HG02943 (cell line): Measurements from ENCODE around the gene CNST.
A peak's percentile ranks its signal among the peaks of the same experiment; 100 is the strongest.
"Not testable (repeated sequence)": the region's sequence is repeated elsewhere in the genome, so short reads cannot be mapped to it uniquely, and the experiment has no call there.

Source experiments
- ATAC-seq: cut with Tn5 transposase; IDR thresholded peaks from one replicate; pipeline ENCODE4 v1.9.1; 2021; ENCODE audit warnings: mild to moderate bottlenecking, low read depth, moderate library complexity; ENCODE audit not compliant: unreplicated experiment

CNST gene

DNA sequence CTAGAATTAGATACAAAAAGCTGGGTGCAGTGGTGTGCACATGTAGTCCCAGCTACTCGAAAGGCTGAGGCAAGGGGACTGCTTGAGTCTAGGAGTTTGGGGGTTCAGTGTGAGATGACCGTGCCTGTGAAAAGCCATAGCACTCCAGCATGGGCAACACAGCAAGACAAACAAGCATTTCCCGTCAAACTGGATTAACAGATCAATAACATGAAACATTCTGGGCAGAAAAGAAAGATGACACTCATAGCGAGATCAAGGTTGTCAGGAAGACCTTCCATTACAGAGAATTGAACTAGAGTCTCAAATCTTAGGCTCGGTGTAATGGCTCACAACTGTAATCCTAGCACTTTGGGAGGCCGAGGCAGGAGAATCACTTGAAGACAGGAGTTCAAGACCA lies 14.1 kb upstream of the CNST start:
- ATAC-seq: no peak

DNA sequence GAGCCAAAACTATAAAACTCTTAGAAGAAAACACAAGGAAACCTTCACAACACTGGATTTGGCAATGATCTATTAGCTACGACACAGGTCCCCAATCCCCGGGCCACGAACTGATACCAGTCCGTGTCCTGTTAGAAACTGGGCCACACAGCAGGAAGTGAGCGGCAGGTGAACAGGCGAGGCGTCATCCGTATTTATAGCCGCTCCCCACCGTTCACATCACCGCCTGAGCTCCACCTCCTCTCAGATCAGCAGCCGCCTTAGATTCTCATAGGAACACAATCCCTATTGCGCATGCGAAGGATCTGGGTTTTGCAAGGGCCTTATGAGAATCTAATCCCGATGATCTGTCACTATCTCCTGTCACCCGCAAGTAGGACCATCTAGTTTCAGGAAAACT lies 12.1 kb upstream of the CNST start:
- ATAC-seq: no peak

DNA sequence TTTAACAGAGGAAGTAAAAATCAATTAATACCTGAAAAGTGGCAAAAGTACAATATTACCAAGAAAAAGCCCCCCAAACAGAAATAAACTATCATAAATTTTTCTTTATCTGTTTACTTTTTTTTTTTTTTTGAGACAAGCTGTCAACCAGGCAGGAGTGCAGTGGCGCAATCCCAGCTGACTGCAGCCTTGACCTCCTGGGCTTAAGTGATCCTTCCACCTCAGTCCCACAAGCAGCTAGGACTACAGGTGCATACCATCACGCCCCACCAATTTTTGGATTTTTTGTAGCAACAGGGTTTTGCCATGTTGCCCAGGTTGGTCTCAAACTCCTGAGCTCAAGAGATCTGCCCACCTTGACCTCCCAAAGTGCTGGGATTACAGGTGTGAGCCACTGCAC lies 8.2 kb upstream of the CNST start:
- no peak for ATAC-seq

DNA sequence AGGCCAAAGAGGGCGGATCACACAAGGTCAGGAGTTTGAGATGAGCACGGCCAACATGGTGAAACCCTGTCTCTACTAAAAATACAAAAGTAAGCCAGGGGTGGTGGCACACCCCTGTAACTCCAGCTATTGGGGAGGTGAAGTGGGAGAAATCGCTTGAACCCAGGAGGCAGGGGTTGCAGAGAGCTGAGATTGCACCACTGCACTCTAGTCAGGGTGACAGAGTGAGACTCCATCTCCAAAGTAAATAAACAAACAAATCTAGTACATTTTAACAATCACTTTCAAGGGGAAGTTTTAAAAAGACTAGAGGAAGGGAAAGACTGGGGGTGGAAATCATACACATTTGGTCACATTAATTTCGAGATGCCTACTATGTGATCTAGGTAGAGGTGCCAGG lies 6.9 kb upstream of the CNST start:
- ATAC-seq: no peak

DNA sequence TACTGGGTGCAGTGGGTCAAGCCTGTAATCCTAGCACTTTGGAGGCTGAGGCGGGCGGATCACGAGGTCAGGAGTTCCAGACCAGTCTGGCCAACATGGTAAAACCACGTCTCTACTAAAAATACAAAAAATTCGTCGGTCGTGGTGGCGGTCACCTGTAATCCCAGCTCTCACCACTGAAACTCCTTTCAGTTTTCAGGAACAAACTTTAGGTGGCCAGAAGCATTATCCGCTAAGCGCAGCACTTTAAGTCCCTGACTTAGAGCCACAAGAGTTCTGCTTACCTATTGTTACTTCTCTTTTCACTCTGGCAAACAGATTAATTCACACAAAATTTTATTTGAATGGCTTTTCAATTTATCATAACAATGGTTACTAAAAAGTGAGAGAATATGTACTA lies 5.4 kb upstream of the CNST start:
- not testable (repeated sequence) for ATAC-seq

DNA sequence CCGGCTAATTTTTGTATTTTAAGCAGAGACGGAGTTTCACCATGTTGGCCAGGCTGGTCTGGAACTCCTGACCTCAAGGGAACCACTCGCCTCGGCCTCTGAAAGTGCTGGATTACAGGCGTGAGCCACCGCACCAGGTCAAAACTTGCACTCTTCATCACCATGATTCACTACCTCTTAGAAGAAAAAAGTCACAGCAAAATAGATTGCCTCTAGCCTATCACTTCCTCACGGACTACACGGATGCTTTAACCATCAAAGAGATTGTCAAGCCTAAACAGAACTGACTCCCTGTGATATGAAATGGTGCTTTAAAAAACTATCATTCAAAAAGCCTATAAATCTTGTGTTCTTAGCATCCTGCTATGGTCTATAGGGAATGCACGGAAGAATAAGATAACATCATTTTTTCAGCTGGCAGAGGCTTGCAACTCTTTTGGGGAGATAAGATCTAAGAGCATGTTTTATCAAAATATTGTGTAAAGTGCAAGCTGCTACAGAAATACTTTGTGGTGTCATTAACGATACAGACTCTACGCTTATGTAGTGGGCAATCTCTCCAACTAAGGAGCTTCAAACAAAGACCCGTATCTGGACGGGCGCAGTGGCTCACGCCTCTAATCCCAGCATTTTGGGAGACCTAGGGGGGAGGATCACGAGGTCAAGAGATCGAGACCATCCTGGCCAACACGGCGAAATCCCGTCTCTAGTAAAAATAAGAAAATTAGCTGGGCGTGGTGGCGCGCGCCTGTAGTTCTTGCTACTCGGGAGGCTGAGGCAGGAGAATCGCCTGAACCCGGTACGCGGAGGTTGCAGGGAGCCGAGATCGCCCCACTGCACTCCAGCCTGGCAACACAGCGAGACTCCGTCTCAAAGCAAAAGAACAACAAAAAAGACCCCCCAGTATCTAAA lies 1.2 kb upstream of the CNST start:
- ATAC-seq: no peak

DNA sequence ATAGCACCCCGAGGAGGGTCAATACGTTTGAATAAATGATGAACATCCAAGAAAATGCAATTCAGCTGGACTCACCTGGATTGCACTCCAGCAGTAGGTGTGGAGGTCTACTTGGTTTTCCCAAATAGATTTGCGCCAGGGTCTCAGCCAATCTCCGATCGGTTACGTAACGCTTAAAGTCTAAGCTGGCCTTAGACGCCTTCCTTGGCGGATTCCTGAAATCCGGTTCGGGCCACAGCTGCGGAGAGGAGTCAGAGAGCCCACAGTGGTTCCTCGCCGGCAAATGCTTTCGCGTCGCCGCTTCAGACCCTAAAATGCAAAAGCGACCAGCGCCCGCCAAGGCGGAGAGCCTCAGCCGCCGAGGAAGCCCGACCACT lies 517 bp upstream of the CNST start:
- ATAC-seq: peak; percentile 0

DNA sequence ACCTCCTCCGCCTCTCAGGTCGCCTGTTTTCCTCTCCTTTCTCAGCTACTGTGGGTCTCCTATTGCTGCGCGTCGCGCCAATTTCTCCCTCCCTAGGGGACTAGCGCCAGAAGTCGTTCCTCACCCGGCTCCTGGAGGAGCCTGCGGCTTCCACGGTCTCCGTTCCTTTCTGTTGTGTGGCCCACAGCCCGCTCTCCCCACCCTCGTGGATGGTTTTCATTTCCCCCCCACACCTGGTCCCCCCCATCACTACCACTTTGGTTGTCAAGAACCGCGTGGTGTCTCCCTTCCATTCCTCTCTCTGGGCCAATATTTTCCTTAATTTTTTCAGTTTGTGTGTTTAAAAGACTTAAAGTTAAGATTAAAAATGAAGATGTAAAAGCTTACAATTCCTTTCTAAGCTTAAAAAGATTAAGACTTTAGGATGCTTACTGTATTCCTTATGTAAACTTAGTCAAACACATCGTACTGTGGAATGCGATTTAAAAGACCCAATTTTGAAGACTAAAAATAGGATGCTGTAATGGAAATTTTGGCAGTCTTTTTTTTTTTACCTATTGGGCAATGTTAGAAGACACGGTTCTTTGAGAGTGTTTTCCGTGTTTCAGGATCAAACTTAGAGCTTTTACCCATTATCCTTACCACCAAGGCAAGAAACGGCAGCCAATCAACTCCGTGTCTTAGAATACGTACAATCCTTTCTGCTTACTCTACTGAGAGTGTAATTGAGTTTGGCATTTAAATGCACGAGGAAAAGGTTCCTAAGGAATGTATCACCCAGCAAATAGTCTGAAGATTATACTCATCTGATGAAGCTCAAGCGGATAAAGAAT lies 773 bp downstream of the CNST start:
- ATAC-seq: peak; percentile 23

DNA sequence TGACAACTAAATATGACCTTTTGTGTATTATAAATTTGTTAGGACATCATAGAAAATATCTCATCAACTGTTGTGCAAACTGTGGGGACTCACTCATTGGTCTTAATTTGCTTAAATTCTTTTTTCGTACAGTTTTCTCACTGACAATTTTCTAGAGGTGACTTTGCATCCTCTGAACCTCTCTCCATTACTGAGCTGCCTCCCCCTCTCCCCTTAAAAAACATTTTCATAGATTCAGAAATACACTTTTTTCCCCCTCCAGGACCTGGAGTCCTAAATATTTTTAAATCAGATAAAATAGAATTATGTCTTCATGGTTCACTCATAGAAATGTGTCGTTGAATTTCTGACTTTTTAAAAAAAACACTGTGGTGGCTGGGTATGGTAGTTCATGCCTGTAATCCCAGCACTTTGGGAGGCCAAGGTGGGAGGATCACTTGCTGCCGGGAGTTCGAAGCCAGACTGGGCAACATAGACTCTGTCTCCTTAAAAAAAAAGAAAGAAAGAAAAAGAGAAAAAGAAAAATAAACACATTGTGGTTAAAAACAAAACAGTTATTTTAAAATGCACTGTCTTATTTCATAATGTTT lies 1.5 kb downstream of the CNST start:
- ATAC-seq: no peak

DNA sequence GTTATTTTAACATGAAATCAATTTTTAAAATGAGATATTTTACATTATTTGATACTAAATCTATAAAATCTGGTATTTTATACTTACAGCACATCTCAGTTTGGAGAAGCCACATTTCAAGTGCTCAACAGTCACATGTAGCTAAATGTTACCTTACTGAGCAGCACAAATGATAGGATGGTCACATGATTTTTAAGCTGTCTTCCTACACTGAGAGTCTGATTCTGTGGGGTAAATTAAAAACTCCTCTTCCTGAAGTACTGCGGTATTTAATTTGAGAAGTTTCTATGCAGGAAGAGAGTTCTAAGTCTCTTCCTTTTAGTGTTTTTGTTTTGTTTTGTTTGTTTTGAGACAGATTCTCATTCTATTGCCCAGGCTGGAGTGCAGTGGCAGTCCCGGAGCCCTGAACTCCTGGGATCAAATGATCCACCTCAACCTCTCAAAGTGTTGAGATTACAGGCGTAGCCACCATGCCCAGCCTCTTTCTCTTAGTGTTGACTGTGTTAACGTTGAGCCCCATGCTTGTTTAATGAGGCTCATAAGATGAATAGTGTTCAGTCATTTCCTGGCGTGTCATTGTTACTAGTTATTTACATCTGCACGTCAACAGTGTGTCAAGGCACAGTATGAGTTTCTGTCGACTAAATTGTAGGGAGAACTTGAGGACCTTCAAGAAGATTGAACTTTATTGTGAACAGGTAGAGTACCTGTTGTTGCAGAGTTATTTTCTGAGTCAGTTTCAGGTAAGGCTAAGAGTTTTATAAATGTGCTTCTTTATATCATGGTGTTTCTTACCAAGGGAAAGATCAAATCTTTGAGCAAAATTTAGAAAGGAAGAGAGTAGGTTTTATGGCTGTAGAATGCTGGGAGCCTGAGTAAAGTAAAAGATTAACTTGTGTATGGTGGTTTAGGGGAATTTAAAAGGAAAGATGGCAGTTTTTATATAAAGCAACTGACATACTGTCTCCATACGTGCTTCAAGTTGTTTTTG lies 3.3 kb downstream of the CNST start:
- ATAC-seq: no peak

DNA sequence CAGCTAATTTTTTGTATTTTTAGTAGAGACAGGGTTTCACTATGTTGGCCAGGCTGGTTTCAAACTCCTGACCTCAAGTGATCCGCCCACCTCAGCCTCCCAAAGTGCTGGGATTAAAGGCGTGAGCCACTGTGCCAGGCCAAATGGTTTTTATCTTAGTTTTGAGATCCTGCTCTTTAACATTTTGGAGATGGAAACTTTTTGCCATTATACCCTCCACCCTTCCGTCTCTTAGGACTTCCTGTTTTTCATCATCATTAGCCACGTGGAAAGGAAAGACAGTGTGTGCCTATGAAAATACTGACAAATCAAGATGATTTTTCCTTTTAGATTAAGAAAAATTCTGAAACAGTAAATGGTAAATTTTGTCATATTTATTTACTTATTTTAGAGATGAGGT lies 5.1 kb downstream of the CNST start:
- not testable (repeated sequence) for ATAC-seq

DNA sequence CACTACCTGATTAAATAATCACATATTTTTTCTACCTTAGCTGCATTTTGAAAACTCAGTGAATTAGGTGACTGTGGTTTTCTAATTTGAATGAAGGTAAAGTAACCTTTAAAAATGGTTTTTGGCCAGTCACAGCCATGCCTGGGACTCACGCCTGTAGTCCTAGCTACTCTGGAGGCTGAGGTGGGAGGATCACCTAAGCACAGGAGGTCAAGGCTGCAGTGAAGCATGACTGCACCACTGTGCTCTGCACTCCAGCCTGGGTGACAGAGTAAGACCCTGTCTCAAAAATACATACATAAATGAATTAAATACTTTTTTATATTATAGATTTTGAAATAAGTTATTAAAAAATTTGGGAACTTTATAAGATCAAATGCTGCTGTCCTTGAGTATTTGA lies 5.7 kb downstream of the CNST start:
- no peak for ATAC-seq

DNA sequence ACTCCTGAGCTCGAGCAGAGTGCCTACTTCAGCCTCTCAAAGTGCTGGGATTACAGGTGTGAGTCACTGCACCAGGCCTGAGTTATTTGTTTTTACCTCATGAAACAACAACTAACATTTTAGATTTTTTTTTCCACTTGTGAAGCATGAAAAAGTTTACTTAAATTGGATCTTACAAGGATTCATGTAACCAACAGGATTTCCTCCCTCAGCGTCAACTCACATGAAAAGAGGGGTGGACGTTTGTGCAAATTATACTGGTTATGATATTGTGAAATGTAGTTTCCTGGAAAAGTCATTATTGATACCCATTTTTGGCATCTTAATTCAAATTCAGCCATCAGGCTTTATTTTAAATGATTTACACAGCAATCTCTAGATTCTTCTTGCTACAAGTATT lies 6.5 kb downstream of the CNST start:
- no peak for ATAC-seq

DNA sequence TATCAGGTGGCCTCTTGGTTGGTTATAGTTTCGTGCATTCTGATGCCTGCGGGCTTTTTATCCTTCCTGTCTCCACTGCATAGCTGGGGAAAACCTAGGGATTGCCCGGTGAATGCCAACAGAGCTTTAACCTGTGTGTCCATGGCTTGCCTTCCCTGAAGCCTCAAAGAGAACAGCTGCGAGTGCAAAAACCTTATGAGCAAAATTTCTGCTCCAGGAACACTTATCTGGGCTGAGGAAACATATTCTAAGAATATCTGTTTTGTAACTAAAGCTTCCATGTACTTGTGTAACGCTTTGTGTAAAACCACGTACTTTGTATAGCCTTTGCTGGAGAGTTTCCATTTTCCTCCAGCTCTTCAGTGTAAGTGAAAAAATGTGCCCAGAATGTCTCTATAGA lies 7.2 kb downstream of the CNST start:
- ATAC-seq: no peak

DNA sequence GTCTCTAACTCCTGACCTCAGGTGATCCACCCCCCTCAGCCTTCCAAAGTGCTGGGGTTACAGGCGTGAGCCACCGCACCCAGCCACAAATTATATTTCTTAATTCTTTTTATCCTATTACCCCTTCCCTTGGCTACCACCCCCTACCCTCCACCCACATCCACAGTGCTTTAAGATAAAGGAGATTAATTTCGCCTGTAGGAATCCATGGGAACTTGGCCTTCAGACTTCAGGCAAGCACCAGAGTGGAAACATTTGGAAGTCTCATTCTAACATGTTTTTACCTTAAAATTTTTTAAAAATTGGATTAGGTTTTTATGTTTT lies 10.4 kb downstream of the CNST start:
- ATAC-seq: no peak

DNA sequence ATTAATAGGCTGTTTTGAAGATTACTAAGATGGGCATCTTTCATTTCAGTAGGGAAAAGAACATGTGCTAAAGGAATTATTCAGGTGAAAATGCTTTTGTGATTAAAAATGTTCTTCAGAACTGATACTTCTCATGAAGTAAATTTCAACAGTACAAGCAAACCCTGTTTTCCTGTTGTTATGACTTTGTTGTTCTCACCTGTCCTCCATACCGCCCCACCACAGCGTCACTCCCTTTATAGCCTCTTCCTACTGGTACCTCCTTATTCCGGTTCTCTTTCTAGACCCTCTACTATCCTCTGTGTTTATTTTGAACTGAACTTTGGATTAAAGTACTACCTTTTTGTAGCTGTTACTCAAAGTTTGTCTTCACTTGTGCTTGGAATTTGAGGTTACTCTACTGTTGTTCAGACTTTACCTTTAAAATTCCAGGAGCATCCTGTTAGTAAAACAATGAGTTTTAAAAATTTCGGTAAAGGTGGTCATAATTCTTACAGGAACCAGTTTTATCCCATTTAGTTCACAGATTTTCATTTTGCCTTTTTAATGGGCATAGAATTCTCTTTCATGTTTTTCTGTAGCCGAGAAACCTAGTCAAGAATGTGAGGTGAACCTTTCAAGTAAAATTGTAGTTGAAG lies 10.9 kb downstream of the CNST start:
- ATAC-seq: no peak

DNA sequence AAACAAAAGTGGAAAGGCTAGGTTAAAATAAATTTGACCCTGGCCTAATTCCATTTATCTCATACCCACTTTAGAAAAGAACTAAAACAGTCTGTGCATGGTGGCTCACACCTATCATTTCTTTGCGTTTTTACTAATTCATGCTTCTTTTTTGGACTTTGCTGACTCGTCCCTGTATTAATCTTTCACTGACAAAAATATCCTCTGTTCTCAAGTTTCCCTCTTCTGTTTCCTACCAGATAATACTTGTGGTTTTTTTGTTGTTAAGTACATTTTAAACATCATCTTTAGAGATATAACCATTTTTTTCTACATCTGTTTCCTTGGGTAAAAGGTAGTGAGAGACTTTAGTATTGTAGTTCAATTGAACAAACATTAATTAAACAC lies 11.5 kb downstream of the CNST start:
- ATAC-seq: no peak

DNA sequence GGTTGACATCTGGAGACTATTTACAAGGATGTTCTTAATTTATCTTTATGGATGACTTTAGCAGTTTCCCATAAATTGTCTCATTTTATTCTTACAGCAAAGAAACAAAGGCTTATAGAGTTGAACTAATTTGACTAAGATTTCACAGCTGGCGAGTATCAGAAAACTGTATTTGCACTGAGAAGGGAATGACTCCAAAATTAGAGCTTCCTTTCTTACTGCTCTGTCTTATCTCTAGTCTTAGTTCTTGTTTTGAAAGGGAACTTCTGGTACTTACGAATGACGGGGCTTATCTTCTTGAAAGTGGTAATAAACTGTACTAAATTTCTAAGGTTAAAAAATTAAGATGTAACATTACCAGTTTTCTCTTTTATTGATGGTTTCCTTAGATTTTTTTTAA lies 13.6 kb downstream of the CNST start:
- ATAC-seq: peak; percentile 59

DNA sequence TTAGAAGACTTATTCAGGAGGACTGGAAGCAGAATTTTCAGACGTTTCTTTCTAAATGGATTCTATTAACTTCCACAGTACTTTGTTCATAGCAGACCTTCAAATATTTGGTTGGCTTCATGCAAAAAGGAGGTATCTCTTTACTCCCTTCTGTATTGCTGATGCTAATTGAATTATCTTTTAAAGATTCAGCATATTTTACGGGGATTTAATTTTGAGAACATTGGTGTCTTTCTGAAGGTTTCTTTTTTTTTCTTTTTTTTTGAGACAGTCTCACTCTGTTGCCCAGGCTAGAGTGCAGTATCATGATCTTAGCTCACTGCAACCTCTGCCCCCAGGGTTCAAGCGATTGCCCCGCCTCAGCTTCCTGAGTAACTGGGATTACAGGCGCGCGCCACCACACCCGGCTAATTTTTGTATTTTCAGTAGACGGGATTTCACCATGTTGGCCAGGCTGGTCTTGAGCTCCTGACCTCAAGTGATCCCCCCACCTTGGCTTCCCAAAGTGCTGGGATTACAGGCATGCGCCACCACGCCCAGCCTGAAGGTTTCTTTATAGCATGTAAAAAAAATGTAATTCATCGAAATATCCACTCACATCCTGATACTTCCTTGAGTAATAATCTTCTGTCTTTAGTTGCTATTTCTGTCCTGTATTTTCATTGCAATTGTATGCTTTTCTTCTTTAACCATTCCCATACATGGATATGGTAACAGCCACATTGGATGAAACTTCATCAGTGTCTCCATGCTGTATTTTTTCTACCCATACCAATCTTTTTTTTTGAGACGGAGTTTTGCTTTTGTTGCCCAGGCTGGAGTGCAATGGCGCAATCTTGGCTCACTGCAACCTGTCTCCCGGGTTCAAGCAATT lies 14.5 kb downstream of the CNST start:
- ATAC-seq: no peak
